HG03565 (cell line): ENCODE measurements around the gene FAT4.

Source experiments
- ATAC-seq: cut with Tn5 transposase; IDR thresholded peaks from one replicate; pipeline ENCODE4 v1.9.1; 2021; ENCODE audit warnings: mild to moderate bottlenecking, moderate library complexity; ENCODE audit not compliant: unreplicated experiment

The FAT4 gene

DNA sequence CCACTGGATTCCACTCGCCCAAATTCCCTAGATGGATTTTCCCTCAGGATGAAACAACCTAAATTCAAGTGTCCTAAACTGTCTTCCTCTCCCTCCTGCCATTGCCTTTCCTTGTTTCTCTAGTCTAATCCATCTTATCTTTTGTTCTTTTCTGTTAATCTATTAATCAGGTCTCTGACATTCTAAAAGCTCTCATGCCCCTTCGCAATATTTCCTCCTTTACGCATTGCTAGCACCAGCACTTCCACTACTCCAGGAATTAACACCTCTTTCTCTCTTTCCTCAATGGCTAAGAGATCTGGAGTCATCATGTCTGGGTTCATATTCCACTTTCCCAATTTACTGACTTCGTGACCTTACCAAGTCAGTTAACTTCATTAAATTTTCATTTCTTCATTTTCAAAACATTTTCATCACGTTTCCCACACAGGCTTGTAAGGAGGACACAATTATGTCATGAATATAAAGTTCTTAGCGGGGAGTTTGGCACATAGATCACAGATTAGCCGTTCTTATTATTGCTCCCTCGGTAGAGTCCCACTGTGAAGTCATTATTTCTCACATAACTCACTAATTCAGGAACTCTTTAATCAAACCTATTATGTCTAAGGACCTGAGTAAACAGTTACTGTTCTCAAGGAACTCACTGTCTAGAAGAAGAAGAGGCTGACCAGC lies 45.3 kb downstream of the FAT4 start:
- ATAC-seq, result no peak

DNA sequence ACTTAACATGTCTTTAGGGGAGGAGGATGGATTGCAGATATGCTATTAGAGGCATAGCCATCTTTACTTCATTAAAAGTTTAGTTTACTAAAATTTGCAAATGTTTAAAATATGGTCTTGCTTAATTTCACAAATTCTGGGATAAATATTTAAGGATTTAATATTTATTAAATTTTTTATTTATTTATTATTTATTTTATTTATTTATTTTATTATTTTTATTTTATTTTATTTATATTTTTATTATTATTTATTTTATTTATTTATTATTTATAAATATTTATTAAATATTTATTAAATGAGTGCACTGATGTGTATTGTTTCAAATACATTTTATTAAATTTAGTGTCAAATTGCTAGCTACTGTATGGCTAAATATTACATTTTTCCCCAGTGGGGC lies 46.0 kb downstream of the FAT4 start:
- ATAC-seq, result no peak
